PFSK-1 (cell line): ENCODE data around the gene EXOSC2.

Source experiments
- FOXP2 ChIP-seq: optimal IDR thresholded peaks from 2 replicates; pipeline ENCODE3; 2011; ENCODE audit warnings: borderline replicate concordance, control low read depth, inconsistent platforms; ENCODE audit not compliant: insufficient read depth; ENCODE audit errors: extremely low read length, extremely low read depth
- POLR2AphosphoS5 ChIP-seq: IDR thresholded peaks from 2 replicates; pipeline ENCODE4 v1.6.1; 2012; ENCODE audit warnings: low read depth, mild to moderate bottlenecking, control low read depth, low read length, moderate library complexity
- REST ChIP-seq, 2 experiments: IDR thresholded peaks; 2 replicates each; pipeline versions ENCODE4 v1.6.1 to v1.8.0; 2011 to 2012; ENCODE audit warnings: low read depth in 2 of 2, low read length in 2 of 2, control low read depth in 1 of 2, inconsistent platforms in 1 of 2, mild to moderate bottlenecking in 1 of 2, moderate library complexity in 1 of 2; ENCODE audit not compliant: insufficient read depth in 1 of 2
- SIN3A ChIP-seq: IDR thresholded peaks from 2 replicates; pipeline ENCODE4 v1.6.1; 2012; ENCODE audit warnings: mild to moderate bottlenecking, low read length, moderate library complexity, borderline replicate concordance; ENCODE audit not compliant: insufficient read depth
- TAF1 ChIP-seq: IDR thresholded peaks from 2 replicates; pipeline ENCODE4 v1.6.1; 2012; ENCODE audit warnings: low read length, control low read depth, borderline replicate concordance; ENCODE audit not compliant: insufficient read depth

- TF ChIP-seq TAF1 (no peak), POLR2AphosphoS5 (no peak), REST (IDR thresholded peaks at IDR 0.05; ENCODE audit: insufficient read depth in 1 of 2, low read depth in 2 of 2, low read length in 2 of 2) (no peak), SIN3A (no peak), FOXP2 (no peak)
These were observed 31.2 kb upstream of the EXOSC2 start for GRCh38 chr9:130662099-130662969.
